ENCODE results near the gene TRMT1. TPM values are rescaled to one million over a fixed set of nuclear protein-coding genes. Genes with fewer than 3 reads are reported as not detected.

TRMT1 gene
- total and polyA plus RNA-seq, 4 experiments from 2014 or later: 18.0 to 78.4 (median 47.8) TPM

GRCh38 chr19:13078381-13078780 is 38.2 kb downstream of the TRMT1 start:
- DNase-seq: no peak
- CTCF ChIA-PET (ENCODE audit: partially characterized antibody): interaction anchor here (2.3 kb wide), 1 partner anchor 17 kb away, joined by 11 read pairs; no protein-coding TSS in a partner anchor
- POLR2A ChIA-PET (ENCODE audit: partially characterized antibody): no interaction called here
- H3K27me3 Mint-ChIP-seq: no peaks in the 10 kb centered on the region
- no peaks in the 10 kb centered on the region for H3K9me3 ChIP-seq (ENCODE audit: control insufficient read depth in 1 of 2, low read length in 2 of 2)
- H3K27ac Mint-ChIP-seq: peak overlapping the region in 1 of 7 donors; percentile 85
- intact Hi-C loops (cut with micrococcal nuclease): no loop called here
- H3K9me3 Mint-ChIP-seq: no peaks in the 10 kb centered on the region
- H3K4me3 Mint-ChIP-seq: no peak overlapping the region
- H3K27ac ChIP-seq (ENCODE audit: low read depth, low read length): no peak overlapping the region
- H3K36me3 ChIP-seq (ENCODE audit: insufficient read depth, low read length): no peaks in the 10 kb centered on the region
- H3K27me3 ChIP-seq (ENCODE audit: insufficient read depth, low read length): no peaks in the 10 kb centered on the region
- no peaks in the 10 kb centered on the region for H3K36me3 Mint-ChIP-seq
- H3K4me1 ChIP-seq (ENCODE audit: insufficient read depth, low read length): peaks cover 8% of the 10 kb centered on the region
- H3K4me1 Mint-ChIP-seq: no peaks in the 10 kb centered on the region
- no peak overlapping the region for H3K4me3 ChIP-seq (ENCODE audit: low read length in 2 of 2)

- Histone ChIP-seq H3K27me3 (ENCODE audit: insufficient read depth, low read length) (no peaks in the 10 kb centered on the region), H3K36me3 (ENCODE audit: insufficient read depth, low read length) (no peaks in the 10 kb centered on the region), H3K9me3 (ENCODE audit: control insufficient read depth in 1 of 2, low read length in 2 of 2) (no peaks in the 10 kb centered on the region), H3K27ac (ENCODE audit: low read depth, low read length) (no peak overlapping the region), H3K4me1 (ENCODE audit: insufficient read depth, low read length) (peaks cover 8% of the 10 kb centered on the region), H3K4me3 (ENCODE audit: low read length in 2 of 2) (no peak overlapping the region)
- Mint-ChIP-seq H3K4me1 (no peaks in the 10 kb centered on the region), H3K27me3 (no peaks in the 10 kb centered on the region), H3K36me3 (no peaks in the 10 kb centered on the region), H3K9me3 (no peaks in the 10 kb centered on the region), H3K4me3 (no peak overlapping the region), H3K27ac (peak overlapping the region in 1 of 7 donors; percentile 63)
- CTCF ChIA-PET (ENCODE audit: partially characterized antibody): interaction anchor here (2.3 kb wide), 1 partner anchor 16 kb away, joined by 11 read pairs; no protein-coding TSS in a partner anchor
- POLR2A ChIA-PET (ENCODE audit: partially characterized antibody): no interaction called here
- intact Hi-C loops (cut with micrococcal nuclease): no loop called here
- DNase-seq: no peak
Measured at GRCh38 chr19:13077240-13077639, 39.3 kb downstream of the TRMT1 start.

GRCh38 chr19:13076787-13077186 is 39.8 kb downstream of the TRMT1 start:
- no peaks in the 10 kb centered on the region for H3K36me3 Mint-ChIP-seq
- H3K9me3 Mint-ChIP-seq: no peaks in the 10 kb centered on the region
- ChIA-PET POLR2A (ENCODE audit: partially characterized antibody) (no interaction called here), CTCF (ENCODE audit: partially characterized antibody) (no interaction called here)
- Histone ChIP-seq H3K4me3 (ENCODE audit: low read length in 2 of 2) (no peak overlapping the region), H3K27me3 (ENCODE audit: insufficient read depth, low read length) (no peaks in the 10 kb centered on the region), H3K27ac (ENCODE audit: low read depth, low read length) (no peak overlapping the region), H3K36me3 (ENCODE audit: insufficient read depth, low read length) (no peaks in the 10 kb centered on the region), H3K9me3 (ENCODE audit: control insufficient read depth in 1 of 2, low read length in 2 of 2) (no peaks in the 10 kb centered on the region), H3K4me1 (ENCODE audit: insufficient read depth, low read length) (peaks cover 8% of the 10 kb centered on the region)
- no peaks in the 10 kb centered on the region for H3K4me1 Mint-ChIP-seq
- DNase-seq: no peak
- intact Hi-C loops (cut with micrococcal nuclease): no loop called here
- no peak overlapping the region for H3K4me3 Mint-ChIP-seq
- H3K27me3 Mint-ChIP-seq: no peaks in the 10 kb centered on the region
- no peak overlapping the region for H3K27ac Mint-ChIP-seq

- H3K27me3 Mint-ChIP-seq: no peaks in the 10 kb centered on the region
- POLR2A ChIA-PET (ENCODE audit: partially characterized antibody): no interaction called here
- no peak overlapping the region for H3K27ac Mint-ChIP-seq
- intact Hi-C loops (cut with micrococcal nuclease): no loop called here
- H3K36me3 ChIP-seq (ENCODE audit: insufficient read depth, low read length): no peaks in the 10 kb centered on the region
- H3K4me3 Mint-ChIP-seq: no peak overlapping the region
- no peaks in the 10 kb centered on the region for H3K9me3 ChIP-seq (ENCODE audit: control insufficient read depth in 1 of 2, low read length in 2 of 2)
- no peaks in the 10 kb centered on the region for H3K4me1 Mint-ChIP-seq
- no peak for DNase-seq
- no peak overlapping the region for H3K27ac ChIP-seq (ENCODE audit: low read depth, low read length)
- H3K27me3 ChIP-seq (ENCODE audit: insufficient read depth, low read length): no peaks in the 10 kb centered on the region
- no peak overlapping the region for H3K4me3 ChIP-seq (ENCODE audit: low read length in 2 of 2)
- H3K4me1 ChIP-seq (ENCODE audit: insufficient read depth, low read length): peaks cover 8% of the 10 kb centered on the region
- H3K9me3 Mint-ChIP-seq: no peaks in the 10 kb centered on the region
- no peaks in the 10 kb centered on the region for H3K36me3 Mint-ChIP-seq
- CTCF ChIA-PET (ENCODE audit: partially characterized antibody): no interaction called here
Measured at GRCh38 chr19:13076320-13076719, 40.2 kb downstream of the TRMT1 start.

- POLR2A ChIA-PET (ENCODE audit: partially characterized antibody): no interaction called here
- CTCF ChIA-PET (ENCODE audit: partially characterized antibody): interaction anchor here (1.7 kb wide), 1 partner anchor 13 kb away, joined by 7 read pairs; no protein-coding TSS in a partner anchor
- no peaks in the 10 kb centered on the region for H3K36me3 Mint-ChIP-seq
Measured at GRCh38 chr19:13074378-13074777, 42.2 kb downstream of the TRMT1 start.

GRCh38 chr19:13073263-13073662 is 43.3 kb downstream of the TRMT1 start:
- no peaks in the 10 kb centered on the region for H3K9me3 ChIP-seq (ENCODE audit: control insufficient read depth in 1 of 2, low read length in 2 of 2)
- no peak for DNase-seq
- intact Hi-C loops (cut with micrococcal nuclease): no loop called here
- no peak overlapping the region for H3K27ac Mint-ChIP-seq
- H3K27ac ChIP-seq (ENCODE audit: low read depth, low read length): no peak overlapping the region
- no peak overlapping the region for H3K4me3 Mint-ChIP-seq
- no peak overlapping the region for H3K4me3 ChIP-seq (ENCODE audit: low read length in 2 of 2)
- POLR2A ChIA-PET (ENCODE audit: partially characterized antibody): no interaction called here
- CTCF ChIA-PET (ENCODE audit: partially characterized antibody): interaction anchor here (1.7 kb wide), 1 partner anchor 12 kb away, joined by 7 read pairs; no protein-coding TSS in a partner anchor
- no peaks in the 10 kb centered on the region for H3K27me3 ChIP-seq (ENCODE audit: insufficient read depth, low read length)
- H3K27me3 Mint-ChIP-seq: peaks cover 0 to 1% of the 10 kb centered on the region in 2 donors
- H3K4me1 ChIP-seq (ENCODE audit: insufficient read depth, low read length): no peaks in the 10 kb centered on the region
- no peaks in the 10 kb centered on the region for H3K36me3 ChIP-seq (ENCODE audit: insufficient read depth, low read length)
- H3K4me1 Mint-ChIP-seq: no peaks in the 10 kb centered on the region
- H3K9me3 Mint-ChIP-seq: no peaks in the 10 kb centered on the region
- H3K36me3 Mint-ChIP-seq: no peaks in the 10 kb centered on the region

More at GRCh38 chr19:13074378-13074777, 42.2 kb downstream of the TRMT1 start:
- Histone ChIP-seq H3K27me3 (ENCODE audit: insufficient read depth, low read length) (no peaks in the 10 kb centered on the region), H3K27ac (ENCODE audit: low read depth, low read length) (no peak overlapping the region), H3K9me3 (ENCODE audit: control insufficient read depth in 1 of 2, low read length in 2 of 2) (no peaks in the 10 kb centered on the region), H3K36me3 (ENCODE audit: insufficient read depth, low read length) (no peaks in the 10 kb centered on the region), H3K4me3 (ENCODE audit: low read length in 2 of 2) (no peak overlapping the region), H3K4me1 (ENCODE audit: insufficient read depth, low read length) (peaks cover 6% of the 10 kb centered on the region)
- DNase-seq: no peak
- intact Hi-C loops (cut with micrococcal nuclease): no loop called here
- Mint-ChIP-seq H3K27me3 (no peaks in the 10 kb centered on the region), H3K9me3 (no peaks in the 10 kb centered on the region), H3K27ac (no peak overlapping the region), H3K4me1 (no peaks in the 10 kb centered on the region), H3K4me3 (no peak overlapping the region)

GRCh38 chr19:13072188-13072908 is 44.2 kb downstream of the TRMT1 start:
- CTCF ChIA-PET (ENCODE audit: partially characterized antibody): no interaction called here
- H3K4me3 ChIP-seq (ENCODE audit: low read length in 2 of 2): no peak overlapping the region
- DNase-seq: no peak
- H3K9me3 Mint-ChIP-seq: no peaks in the 10 kb centered on the region
- H3K27me3 Mint-ChIP-seq: peaks cover 0 to 1% of the 10 kb centered on the region in 2 donors
- no peak overlapping the region for H3K4me3 Mint-ChIP-seq
- no peaks in the 10 kb centered on the region for H3K36me3 ChIP-seq (ENCODE audit: insufficient read depth, low read length)
- intact Hi-C loops (cut with micrococcal nuclease): no loop called here
- no peaks in the 10 kb centered on the region for H3K4me1 Mint-ChIP-seq
- no peaks in the 10 kb centered on the region for H3K27me3 ChIP-seq (ENCODE audit: insufficient read depth, low read length)
- H3K36me3 Mint-ChIP-seq: no peaks in the 10 kb centered on the region
- no peaks in the 10 kb centered on the region for H3K9me3 ChIP-seq (ENCODE audit: control insufficient read depth in 1 of 2, low read length in 2 of 2)
- H3K4me1 ChIP-seq (ENCODE audit: insufficient read depth, low read length): no peaks in the 10 kb centered on the region
- H3K27ac ChIP-seq (ENCODE audit: low read depth, low read length): no peak overlapping the region
- POLR2A ChIA-PET (ENCODE audit: partially characterized antibody): no interaction called here
- H3K27ac Mint-ChIP-seq: no peak overlapping the region

All from CD4-positive, alpha-beta memory T cell (primary cell).